Vagina (tissue), 2 donors: ENCODE results near the gene OR52I2. TPM values are rescaled to one million over a fixed set of nuclear protein-coding genes. Genes with fewer than 3 reads are reported as not detected.

Experiments
- DNase-seq, 2 donors: peaks; one replicate each; pipeline ENCODE4 v3.0.0-alpha.2; 2017; ENCODE audit errors: extremely low spot score in 2 of 2
- H3K27ac ChIP-seq: fragments of 200-600 bp; sonication (generic); one replicate; pipeline ENCODE4 v1.5.1; 2019
- H3K27me3 ChIP-seq: fragments of 200-600 bp; sonication (generic); one replicate; pipeline ENCODE4 v1.5.1; 2019
- H3K36me3 ChIP-seq, 2 donors: fragments of 200-600 bp; sonication (generic); one replicate each; pipeline ENCODE4 v1.5.1; 2017 to 2019
- H3K4me1 ChIP-seq: fragments of 200-600 bp; sonication (generic); one replicate; pipeline ENCODE4 v1.5.1; 2019
- H3K4me3 ChIP-seq, 2 donors: fragments of 200-600 bp; sonication (generic); 1 replicate in 1 of 2; 2 replicates in 1 of 2; pipeline ENCODE4 v1.5.1; 2016 to 2019
- H3K9me3 ChIP-seq: fragments of 200-600 bp; sonication (generic); one replicate; pipeline ENCODE4 v1.5.1; 2019
- POLR2A ChIP-seq, 2 donors: fragments of 450-650 bp; IDR thresholded peaks; one replicate each; pipeline ENCODE4 v1.6.1; 2017; ENCODE audit warnings: antibody characterized with exemption in 2 of 2, mild to moderate bottlenecking in 2 of 2, moderate library complexity in 2 of 2
- POLR2AphosphoS5 ChIP-seq, 2 donors: sonication (generic); formaldehyde crosslinking; IDR thresholded peaks; one replicate each; pipeline ENCODE4 v1.9.0; 2017; ENCODE audit warnings: antibody characterized with exemption in 2 of 2, mild to moderate bottlenecking in 2 of 2, low read depth in 1 of 2; ENCODE audit not compliant: insufficient read depth in 1 of 2
- intact Hi-C: fragments of 100-400 bp; cut with DNase I; formaldehyde crosslinking; loops from one replicate; pipeline ENCODE4 v1.15.1; 2023
- total RNA-seq: library from RNA; depleted of rRNA; stranded (reverse); fragments of >200 nt; gene quantifications from one replicate; pipeline ENCODE4 v1.2.3, GENCODE V29; 2016
- TF ChIP-seq, protein P1 (sequence below), 3 experiments: fragments of 450-650 bp in 2 of 3; fragments of 200-600 bp in 1 of 3; sonication (generic) in 1 of 3; IDR thresholded peaks; one replicate each; pipeline ENCODE4 v1.5.1; 2017 to 2019; ENCODE audit warnings: antibody characterized with exemption in 3 of 3, mild to moderate bottlenecking in 2 of 3, moderate library complexity in 2 of 3

The OR52I2 gene
- total RNA-seq, 1 donor from 2014 or later, result not detected

- Histone ChIP-seq H3K4me3 (no peak overlapping the region), H3K27ac (no peak overlapping the region), H3K4me1 (no peaks in the 10 kb centered on the region), H3K36me3 (no peaks in the 10 kb centered on the region), H3K9me3 (no peaks in the 10 kb centered on the region), H3K27me3 (no peaks in the 10 kb centered on the region)
- no peak for TF ChIP-seq POLR2AphosphoS5 (IDR thresholded peaks at IDR 0.05; ENCODE audit: insufficient read depth in 1 of 2, low read depth in 1 of 2)
- TF ChIP-seq, protein P1, sequence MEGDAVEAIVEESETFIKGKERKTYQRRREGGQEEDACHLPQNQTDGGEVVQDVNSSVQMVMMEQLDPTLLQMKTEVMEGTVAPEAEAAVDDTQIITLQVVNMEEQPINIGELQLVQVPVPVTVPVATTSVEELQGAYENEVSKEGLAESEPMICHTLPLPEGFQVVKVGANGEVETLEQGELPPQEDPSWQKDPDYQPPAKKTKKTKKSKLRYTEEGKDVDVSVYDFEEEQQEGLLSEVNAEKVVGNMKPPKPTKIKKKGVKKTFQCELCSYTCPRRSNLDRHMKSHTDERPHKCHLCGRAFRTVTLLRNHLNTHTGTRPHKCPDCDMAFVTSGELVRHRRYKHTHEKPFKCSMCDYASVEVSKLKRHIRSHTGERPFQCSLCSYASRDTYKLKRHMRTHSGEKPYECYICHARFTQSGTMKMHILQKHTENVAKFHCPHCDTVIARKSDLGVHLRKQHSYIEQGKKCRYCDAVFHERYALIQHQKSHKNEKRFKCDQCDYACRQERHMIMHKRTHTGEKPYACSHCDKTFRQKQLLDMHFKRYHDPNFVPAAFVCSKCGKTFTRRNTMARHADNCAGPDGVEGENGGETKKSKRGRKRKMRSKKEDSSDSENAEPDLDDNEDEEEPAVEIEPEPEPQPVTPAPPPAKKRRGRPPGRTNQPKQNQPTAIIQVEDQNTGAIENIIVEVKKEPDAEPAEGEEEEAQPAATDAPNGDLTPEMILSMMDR (IDR thresholded peaks at IDR 0.05), result no peak
- TF ChIP-seq POLR2A (IDR thresholded peaks at IDR 0.05), result no peak
- intact Hi-C loops, result no loop called here
- no peak for DNase-seq
These were observed 16.2 kb upstream of the OR52I2 start for GRCh38 chr11:4565371-4565770.

- no peaks in the 10 kb centered on the region for H3K27me3 ChIP-seq
- intact Hi-C loops, result no loop called here
- H3K4me3 ChIP-seq, result no peak overlapping the region
- no peaks in the 10 kb centered on the region for H3K9me3 ChIP-seq
- DNase-seq, result no peak
- H3K36me3 ChIP-seq, result no peaks in the 10 kb centered on the region
- H3K27ac ChIP-seq, result no peak overlapping the region
- TF ChIP-seq, protein P1 (IDR thresholded peaks at IDR 0.05), result no peak
- TF ChIP-seq POLR2AphosphoS5 (IDR thresholded peaks at IDR 0.05; ENCODE audit: insufficient read depth in 1 of 2, low read depth in 1 of 2), result no peak
- TF ChIP-seq POLR2A (IDR thresholded peaks at IDR 0.05), result no peak
- H3K4me1 ChIP-seq, result no peaks in the 10 kb centered on the region
These were observed 12.5 kb upstream of the OR52I2 start for GRCh38 chr11:4569075-4569474.

GRCh38 chr11:4576880-4577279 is 4.7 kb upstream of the OR52I2 start:
- H3K27me3 ChIP-seq, result no peaks in the 10 kb centered on the region
- TF ChIP-seq, protein P1 (IDR thresholded peaks at IDR 0.05), result no peak
- TF ChIP-seq POLR2A (IDR thresholded peaks at IDR 0.05) (no peak), POLR2AphosphoS5 (IDR thresholded peaks at IDR 0.05; ENCODE audit: insufficient read depth in 1 of 2, low read depth in 1 of 2) (no peak)
- H3K4me3 ChIP-seq, result no peak overlapping the region
- no peak for DNase-seq
- H3K36me3 ChIP-seq, result no peaks in the 10 kb centered on the region
- no peaks in the 10 kb centered on the region for H3K4me1 ChIP-seq
- intact Hi-C loops, result no loop called here
- H3K9me3 ChIP-seq, result no peaks in the 10 kb centered on the region
- no peak overlapping the region for H3K27ac ChIP-seq

DNA sequence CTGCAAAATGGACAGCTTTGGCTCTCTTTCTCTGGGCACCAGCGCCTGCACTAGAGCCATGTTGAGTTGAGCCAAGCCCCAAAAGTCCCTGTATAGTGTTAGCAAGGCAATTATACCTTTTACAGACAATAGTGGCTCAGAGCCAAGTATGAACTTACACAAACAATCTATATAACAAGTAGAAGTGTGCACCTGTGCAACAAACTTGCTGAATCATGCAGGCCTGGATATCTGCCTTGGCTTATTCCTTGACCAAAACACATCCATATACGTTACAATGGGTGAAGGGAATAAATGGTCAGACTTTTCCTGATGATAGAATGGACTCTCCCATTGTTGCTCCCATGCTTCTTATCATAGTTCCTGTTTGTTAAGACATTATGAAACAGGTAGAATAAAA is 3.8 kb upstream of the OR52I2 start:
- no peak overlapping the region for H3K27ac ChIP-seq
- H3K4me1 ChIP-seq, result no peaks in the 10 kb centered on the region
- H3K27me3 ChIP-seq, result no peaks in the 10 kb centered on the region
- intact Hi-C loops, result no loop called here
- TF ChIP-seq, protein P1 (IDR thresholded peaks at IDR 0.05), result no peak
- TF ChIP-seq POLR2AphosphoS5 (IDR thresholded peaks at IDR 0.05; ENCODE audit: insufficient read depth in 1 of 2, low read depth in 1 of 2) (no peak), POLR2A (IDR thresholded peaks at IDR 0.05) (no peak)
- no peaks in the 10 kb centered on the region for H3K9me3 ChIP-seq
- no peak overlapping the region for H3K4me3 ChIP-seq
- H3K36me3 ChIP-seq, result no peaks in the 10 kb centered on the region
- no peak for DNase-seq

DNA sequence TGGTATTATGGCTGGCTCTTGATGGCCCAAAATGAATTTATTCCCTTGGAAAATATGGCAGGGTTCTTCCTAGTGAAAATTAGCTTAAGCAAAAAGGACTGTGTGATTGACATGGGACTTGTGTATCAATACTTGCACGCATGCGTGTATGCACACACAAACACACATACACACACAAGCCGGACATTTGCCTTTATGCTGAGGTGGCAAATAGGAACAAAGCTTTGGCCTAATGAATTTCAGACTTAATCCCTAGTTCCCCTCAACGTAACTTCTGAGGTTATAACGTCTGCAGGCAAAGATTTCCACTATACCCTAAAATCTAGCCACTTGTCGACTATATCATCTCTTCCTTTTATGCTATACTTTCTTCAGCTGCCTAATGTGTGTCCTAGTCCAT is 2.9 kb upstream of the OR52I2 start:
- no peak for DNase-seq
- Histone ChIP-seq H3K36me3 (no peaks in the 10 kb centered on the region), H3K27ac (no peak overlapping the region), H3K4me1 (no peaks in the 10 kb centered on the region), H3K9me3 (no peaks in the 10 kb centered on the region), H3K4me3 (no peak overlapping the region), H3K27me3 (no peaks in the 10 kb centered on the region)
- intact Hi-C loops, result no loop called here
- TF ChIP-seq, protein P1 (IDR thresholded peaks at IDR 0.05), result no peak
- no peak for TF ChIP-seq POLR2A (IDR thresholded peaks at IDR 0.05)
- TF ChIP-seq POLR2AphosphoS5 (IDR thresholded peaks at IDR 0.05; ENCODE audit: insufficient read depth in 1 of 2, low read depth in 1 of 2), result no peak
